GM12892 (cell line): ENCODE measurements around the gene PSME2.

Experiments used
- POLR2A ChIP-seq: IDR thresholded peaks from 2 replicates; pipeline ENCODE4 v1.6.1; 2011; ENCODE audit warnings: low read depth, low read length, control low read depth
- POLR2AphosphoS5 ChIP-seq: IDR thresholded peaks from 2 replicates; pipeline ENCODE4 v1.6.1; 2011; ENCODE audit warnings: low read depth, low read length, control low read depth
- TAF1 ChIP-seq: IDR thresholded peaks from 2 replicates; pipeline ENCODE4 v1.6.1; 2011; ENCODE audit warnings: low read depth, mild to moderate bottlenecking, control low read depth, low read length, borderline replicate concordance

DNA sequence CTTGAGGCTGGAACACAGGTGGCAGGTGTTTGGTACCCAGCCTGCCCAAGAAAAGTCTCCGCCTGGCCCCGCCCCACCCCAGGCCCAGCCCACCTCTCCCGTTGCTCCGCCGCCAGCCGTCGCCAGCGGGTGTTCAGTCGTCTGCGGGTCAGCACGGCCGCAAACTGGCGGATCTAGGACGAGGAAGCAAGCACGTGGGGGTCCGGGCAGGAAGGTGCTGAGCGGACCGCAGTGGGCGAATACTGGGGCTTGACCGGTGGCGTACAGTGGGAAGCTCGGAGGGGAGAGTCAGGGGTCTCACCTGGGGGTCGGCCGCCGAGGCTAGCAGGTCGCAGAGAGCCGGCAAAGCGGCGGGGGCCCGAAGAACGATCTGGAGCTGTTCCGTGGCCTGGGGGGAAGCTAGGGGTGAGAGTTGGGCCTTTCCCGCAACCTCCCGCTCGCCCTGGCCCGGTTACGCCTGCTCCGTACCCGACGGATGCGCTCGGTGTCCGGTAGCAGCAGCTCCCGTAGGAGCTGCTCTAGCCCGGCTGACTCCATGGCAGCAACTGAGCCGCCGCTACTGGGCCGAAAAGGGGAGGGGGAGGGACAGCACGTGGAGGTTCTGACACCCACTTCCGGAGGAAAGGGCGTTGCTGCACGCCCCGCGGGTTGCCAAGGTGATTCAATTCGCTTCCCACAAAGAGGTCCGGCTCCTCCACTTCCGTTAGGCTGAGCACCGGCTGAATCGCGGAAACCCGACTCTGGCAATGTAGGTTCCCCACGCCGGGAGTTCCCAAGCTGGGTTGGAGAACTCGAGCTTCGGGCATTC lies 42.0 kb upstream of the PSME2 start, which contains the start of gene IPO4:
- TF ChIP-seq TAF1 (peak; percentile 82), POLR2AphosphoS5 (peak; percentile 92), POLR2A (peak; percentile 94)
